Keratinocyte (primary cell): Measurements from ENCODE around the gene APC. TPM values are rescaled to one million over a fixed set of nuclear protein-coding genes. Genes with fewer than 3 reads are reported as not detected.

Experiments
- DNase-seq: peaks from one replicate; pipeline ENCODE4 v3.0.0-alpha.2; 2011; ENCODE audit warnings: low read depth, missing footprints, low spot score
- FAIRE-seq: peaks from 2 replicates; lab custom pipeline; 2011; peaks lifted over from hg19 to GRCh38; lab: Jason Lieb, UNC
- H2AFZ ChIP-seq: 2 replicates; pipeline ENCODE4 v1.6.0; 2012; ENCODE audit warnings: low read length, control low read depth, inconsistent platforms; ENCODE audit not compliant: control insufficient read depth
- H3K27ac ChIP-seq: 2 replicates; pipeline ENCODE4 v1.5.1; 2011; ENCODE audit warnings: low read length; ENCODE audit not compliant: control insufficient read depth, insufficient read depth
- H3K27me3 ChIP-seq: 3 replicates; pipeline ENCODE4 v1.6.0; 2011; ENCODE audit warnings: low read length; ENCODE audit not compliant: control insufficient read depth, insufficient read depth; ENCODE audit errors: extremely low read depth
- H3K36me3 ChIP-seq, 2 experiments: 2 replicates in 1 of 2; 3 replicates in 1 of 2; pipeline ENCODE4 v1.5.1; 2011; ENCODE audit warnings: low read length in 2 of 2, mild to moderate bottlenecking in 1 of 2; ENCODE audit not compliant: control insufficient read depth in 2 of 2, insufficient read depth in 2 of 2; ENCODE audit errors: extremely low read depth in 1 of 2
- H3K4me1 ChIP-seq: 3 replicates; pipeline ENCODE4 v1.5.1; 2011; ENCODE audit warnings: low read length; ENCODE audit not compliant: control insufficient read depth, insufficient read depth; ENCODE audit errors: extremely low read depth
- H3K4me2 ChIP-seq: 3 replicates; pipeline ENCODE4 v1.6.0; 2011; ENCODE audit warnings: low read depth, low read length; ENCODE audit not compliant: control insufficient read depth, insufficient read depth; ENCODE audit errors: extremely low read depth
- H3K4me3 ChIP-seq, 3 experiments: fragments of 200-600 bp in 1 of 3; sonication (generic) in 1 of 3; 2 replicates in 2 of 3; 3 replicates in 1 of 3; pipeline ENCODE4 v1.5.1; 2011 to 2016; ENCODE audit warnings: low read length in 3 of 3, mild to moderate bottlenecking in 3 of 3, control low read depth in 2 of 3, inconsistent platforms in 1 of 3, low read depth in 1 of 3, mixed read lengths in 1 of 3, mixed run types in 1 of 3, moderate library complexity in 1 of 3; ENCODE audit not compliant: control insufficient read depth in 2 of 3, insufficient read depth in 2 of 3; ENCODE audit errors: extremely low read depth in 1 of 3
- H3K79me2 ChIP-seq: 2 replicates; pipeline ENCODE4 v1.6.0; 2012; ENCODE audit warnings: low read length; ENCODE audit not compliant: control insufficient read depth, insufficient read depth
- H3K9ac ChIP-seq: 3 replicates; pipeline ENCODE4 v1.6.0; 2011; ENCODE audit warnings: low read length; ENCODE audit not compliant: control insufficient read depth, insufficient read depth; ENCODE audit errors: extremely low read depth
- H3K9me1 ChIP-seq: 3 replicates; pipeline ENCODE4 v1.6.0; 2011; ENCODE audit warnings: low read length; ENCODE audit not compliant: control insufficient read depth, insufficient read depth; ENCODE audit errors: extremely low read depth
- H3K9me3 ChIP-seq: 2 replicates; pipeline ENCODE4 v1.5.1; 2012; ENCODE audit warnings: low read depth, low read length; ENCODE audit not compliant: control insufficient read depth
- H4K20me1 ChIP-seq: 3 replicates; pipeline ENCODE4 v1.6.0; 2011; ENCODE audit warnings: low read length; ENCODE audit not compliant: control insufficient read depth, insufficient read depth; ENCODE audit errors: extremely low read depth
- CTCF ChIP-seq, 3 experiments: IDR thresholded peaks in 1 of 3; conservative IDR thresholded peaks in 1 of 3; optimal IDR thresholded peaks in 1 of 3; 2 replicates in 2 of 3; 3 replicates in 1 of 3; pipeline versions ENCODE3 to v1.5.1; 2011; ENCODE audit warnings: low read length in 3 of 3, mild to moderate bottlenecking in 3 of 3, moderate library complexity in 2 of 3, control low read depth in 1 of 3, inconsistent platforms in 1 of 3; ENCODE audit not compliant: insufficient read depth in 2 of 3; ENCODE audit errors: extremely low read depth in 1 of 3
- EZH2 ChIP-seq: IDR thresholded peaks from one replicate; pipeline ENCODE4 v1.6.1; 2012; ENCODE audit warnings: inconsistent platforms, mild to moderate bottlenecking, low read length, moderate library complexity
- dilution Hi-C: fragments of 300-500 bp; cut with MboI; formaldehyde crosslinking; loops from one replicate; pipeline ENCODE4 v1.7.0; 2020; ENCODE audit warnings: low sequenced_read_pairs; ENCODE audit not compliant: extremely low pct_ligation_motif_present
- polyA plus RNA-seq, 5 experiments: library from polyadenylated mRNA; depleted of rRNA in 3 of 5; stranded (reverse) in 3 of 5; stranded (forward) in 1 of 5; unstranded in 1 of 5; fragments of >200 nt; gene quantifications; 1 replicate in 1 of 5; 2 replicates in 3 of 5; 3 replicates in 1 of 5; pipeline versions ENCODE4 v1.2.1 to v1.2.3, GENCODE V29; 2011 to 2012; ENCODE audit warnings: missing spikeins in 2 of 5, low read depth in 1 of 5, low replicate concordance in 1 of 5

APC gene
- polyA plus RNA-seq, 1 donor (not counting 4 experiments of a cell fraction or from before 2014, with no cell fraction given), result 16.5 TPM

GRCh38 chr5:112795342-112795741 lies 57.7 kb downstream of the APC start:
- FAIRE-seq (no peak), DNase-seq (no peak)
- Histone ChIP-seq H3K4me1 (no peaks in the 10 kb centered on the region), H3K27ac (no peak overlapping the region), H3K79me2 (no peaks in the 10 kb centered on the region), H3K4me2 (no peak overlapping the region), H3K36me3 (no peaks in the 10 kb centered on the region), H3K27me3 (no peaks in the 10 kb centered on the region), H2AFZ (no peak overlapping the region), H3K4me3 (no peak overlapping the region), H3K9ac (no peak overlapping the region), H3K9me1 (no peaks in the 10 kb centered on the region), H4K20me1 (no peaks in the 10 kb centered on the region), H3K9me3 (no peaks in the 10 kb centered on the region)
- TF ChIP-seq CTCF (optimal IDR thresholded peaks at IDR 0.05 in 1 of 3, IDR thresholded peaks at IDR 0.05 in 1 of 3, conservative IDR thresholded peaks at IDR 0.05 in 1 of 3; ENCODE audit: extremely low read depth in 1 of 3, insufficient read depth in 2 of 3, low read length in 3 of 3) (no peak), EZH2 (no peak)
- dilution Hi-C loops, result no loop called here

- H4K20me1 ChIP-seq, result no peaks in the 10 kb centered on the region
- H3K9me3 ChIP-seq, result no peaks in the 10 kb centered on the region
- H3K36me3 ChIP-seq, result no peaks in the 10 kb centered on the region
- FAIRE-seq (no peak), DNase-seq (no peak)
- no peak overlapping the region for H3K4me2 ChIP-seq
- H3K27me3 ChIP-seq, result no peaks in the 10 kb centered on the region
- H3K79me2 ChIP-seq, result no peaks in the 10 kb centered on the region
- TF ChIP-seq EZH2, result no peak
- no peak for TF ChIP-seq CTCF (optimal IDR thresholded peaks at IDR 0.05 in 1 of 3, IDR thresholded peaks at IDR 0.05 in 1 of 3, conservative IDR thresholded peaks at IDR 0.05 in 1 of 3; ENCODE audit: extremely low read depth in 1 of 3, insufficient read depth in 2 of 3, low read length in 3 of 3)
- dilution Hi-C loops, result no loop called here
- no peak overlapping the region for H3K4me3 ChIP-seq
- no peaks in the 10 kb centered on the region for H3K4me1 ChIP-seq
- H3K9me1 ChIP-seq, result no peaks in the 10 kb centered on the region
- no peak overlapping the region for H3K27ac ChIP-seq
- no peak overlapping the region for H3K9ac ChIP-seq
- no peak overlapping the region for H2AFZ ChIP-seq
Measured at GRCh38 chr5:112795944-112796678, 58.4 kb downstream of the APC start.
